ENCODE data around the gene FOXP2. TPM values are rescaled to one million over a fixed set of nuclear protein-coding genes. Genes with fewer than 3 reads are reported as not detected.

The FOXP2 gene
- total RNA-seq, 1 donor: under 0.01 TPM

- no peak for DNase-seq (ENCODE audit: low read depth in 2 of 3, low spot score in 2 of 3)
Measured at GRCh38 chr7:114649689-114650088, 235.1 kb downstream of the FOXP2 start.

- no peak for DNase-seq (ENCODE audit: low read depth in 2 of 3, low spot score in 2 of 3)
Measured at GRCh38 chr7:114650491-114650890, 235.9 kb downstream of the FOXP2 start.

- DNase-seq (ENCODE audit: low read depth in 2 of 3, low spot score in 2 of 3): no peak
Measured at GRCh38 chr7:114652041-114652440, 237.4 kb downstream of the FOXP2 start.

GRCh38 chr7:114653364-114654088, 238.9 kb downstream of the FOXP2 start:
- no peak for DNase-seq (ENCODE audit: low read depth in 2 of 3, low spot score in 2 of 3)

- no peak for DNase-seq (ENCODE audit: low read depth in 2 of 3, low spot score in 2 of 3)
Measured at GRCh38 chr7:114656466-114656865, 241.9 kb downstream of the FOXP2 start.

- no peak for DNase-seq (ENCODE audit: low read depth in 2 of 3, low spot score in 2 of 3)
Measured at GRCh38 chr7:114657279-114657678, 242.7 kb downstream of the FOXP2 start.

GRCh38 chr7:114658216-114658615, 243.6 kb downstream of the FOXP2 start:
- DNase-seq (ENCODE audit: low read depth in 2 of 3, low spot score in 2 of 3): no peak

GRCh38 chr7:114659409-114660125, 245.0 kb downstream of the FOXP2 start:
- DNase-seq (ENCODE audit: low read depth in 2 of 3, low spot score in 2 of 3): no peak

DNA sequence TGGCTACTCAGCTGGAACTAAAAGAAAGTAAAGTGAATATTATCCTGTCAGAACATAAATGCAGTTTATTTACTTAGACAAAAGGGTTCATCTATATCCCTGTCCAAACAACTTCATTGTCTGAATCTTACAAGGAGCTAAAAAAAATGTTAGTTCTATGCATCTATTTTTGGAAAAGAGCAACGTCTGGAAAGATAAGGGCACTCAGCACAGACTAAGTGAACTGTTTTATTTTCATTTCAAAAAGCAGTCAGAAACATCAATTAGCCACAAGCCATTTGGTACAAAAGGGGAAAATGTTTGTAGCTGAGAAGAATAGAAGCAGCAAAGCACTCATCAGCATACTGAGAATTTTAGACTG, 245.5 kb downstream of the FOXP2 start:
- DNase-seq (ENCODE audit: low read depth in 2 of 3, low spot score in 2 of 3): no peak

DNA sequence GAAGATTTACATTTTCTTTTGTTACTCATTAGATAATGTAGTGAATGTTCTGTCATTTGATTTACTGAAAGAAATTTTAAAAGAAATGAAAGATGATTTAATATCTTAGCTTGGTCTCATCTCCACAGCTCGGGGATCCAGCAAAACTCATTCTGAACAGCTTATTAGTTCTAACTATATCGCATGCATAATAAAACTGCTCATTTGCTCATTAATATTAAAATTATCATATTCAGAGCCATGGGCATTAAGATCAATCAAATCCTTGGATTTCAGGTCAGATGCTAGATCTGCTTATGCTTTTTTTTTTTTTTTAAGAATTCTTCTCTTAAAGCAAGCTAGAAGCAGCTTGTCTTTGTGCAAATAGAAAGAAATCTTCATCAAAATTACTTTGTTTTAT, 246.1 kb downstream of the FOXP2 start:
- DNase-seq (ENCODE audit: low read depth in 2 of 3, low spot score in 2 of 3): no peak

- no peak for DNase-seq (ENCODE audit: low read depth in 2 of 3, low spot score in 2 of 3)
Measured at GRCh38 chr7:114662002-114662677, 247.5 kb downstream of the FOXP2 start.

GRCh38 chr7:114663502-114663901, 248.9 kb downstream of the FOXP2 start:
- DNase-seq (ENCODE audit: low read depth in 2 of 3, low spot score in 2 of 3): peak in 2 of 3 donors; percentile 2 to 3

DNA sequence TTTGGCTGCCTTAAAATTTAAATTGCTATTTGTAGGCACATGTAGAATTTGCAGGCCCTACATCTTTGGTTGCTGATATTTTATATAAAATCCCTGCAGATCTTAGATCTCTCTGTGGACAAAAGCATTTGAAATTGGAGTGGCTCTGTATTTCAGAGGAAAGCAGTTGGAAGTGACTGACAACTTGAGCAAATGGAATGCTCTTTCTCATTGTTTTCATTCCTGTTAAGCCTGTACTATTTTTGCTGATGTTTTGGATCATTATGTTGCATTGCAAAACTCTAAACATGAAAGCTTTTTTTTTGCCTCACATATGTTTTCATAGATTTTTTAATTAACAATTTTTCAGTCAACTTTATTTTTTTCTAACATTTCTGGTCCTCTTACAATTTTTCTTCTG, 256.1 kb downstream of the FOXP2 start:
- no peak for DNase-seq (ENCODE audit: low read depth in 2 of 3, low spot score in 2 of 3)

DNA sequence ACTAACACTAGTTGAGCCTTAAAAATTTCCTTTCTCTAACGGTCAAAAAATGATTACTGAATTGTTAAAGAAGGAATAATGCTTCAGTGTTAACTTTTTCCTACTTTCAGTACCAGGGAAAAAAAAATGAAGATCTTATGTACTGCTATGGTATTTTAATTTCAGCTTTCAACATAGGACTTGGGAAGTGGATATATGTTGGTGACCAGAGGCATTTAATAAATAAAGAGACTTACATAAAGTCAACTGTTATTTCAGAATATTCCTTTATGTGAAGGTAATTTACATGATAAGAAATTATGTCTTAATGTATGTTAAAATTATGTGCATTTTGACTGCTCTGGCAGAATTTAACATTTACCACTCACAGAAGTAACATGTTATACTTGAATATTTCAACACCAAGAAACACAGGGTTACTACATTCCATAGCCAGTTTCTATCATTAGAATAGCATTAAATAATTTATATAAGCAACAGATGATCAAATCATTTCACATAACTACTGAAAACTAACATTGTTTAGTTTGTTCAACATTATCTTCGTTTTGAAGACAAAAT, 257.0 kb downstream of the FOXP2 start:
- DNase-seq (ENCODE audit: low read depth in 2 of 3, low spot score in 2 of 3): no peak

DNA sequence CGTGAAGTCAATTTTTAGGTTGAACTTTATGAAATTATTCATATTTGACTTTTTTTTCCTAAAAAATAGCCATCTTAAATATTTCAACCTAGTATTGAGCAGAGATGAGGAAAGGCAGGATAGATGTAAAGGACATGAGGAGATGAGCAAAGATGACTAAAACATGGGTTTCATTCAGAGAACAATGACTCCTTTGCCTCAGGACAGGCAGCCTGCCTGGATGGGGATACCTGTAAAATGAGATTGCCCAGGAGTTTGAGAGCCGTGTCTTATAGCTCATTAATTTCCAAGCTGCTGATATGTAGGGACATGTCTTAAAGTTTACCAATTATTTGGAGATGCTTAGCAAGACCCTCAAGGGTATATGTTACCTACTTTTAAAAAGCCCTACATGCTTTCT, 263.5 kb downstream of the FOXP2 start:
- no peak for DNase-seq (ENCODE audit: low read depth in 2 of 3, low spot score in 2 of 3)

- no peak for DNase-seq (ENCODE audit: low read depth in 2 of 3, low spot score in 2 of 3)
Measured at GRCh38 chr7:114687238-114687637, 272.6 kb downstream of the FOXP2 start.

DNA sequence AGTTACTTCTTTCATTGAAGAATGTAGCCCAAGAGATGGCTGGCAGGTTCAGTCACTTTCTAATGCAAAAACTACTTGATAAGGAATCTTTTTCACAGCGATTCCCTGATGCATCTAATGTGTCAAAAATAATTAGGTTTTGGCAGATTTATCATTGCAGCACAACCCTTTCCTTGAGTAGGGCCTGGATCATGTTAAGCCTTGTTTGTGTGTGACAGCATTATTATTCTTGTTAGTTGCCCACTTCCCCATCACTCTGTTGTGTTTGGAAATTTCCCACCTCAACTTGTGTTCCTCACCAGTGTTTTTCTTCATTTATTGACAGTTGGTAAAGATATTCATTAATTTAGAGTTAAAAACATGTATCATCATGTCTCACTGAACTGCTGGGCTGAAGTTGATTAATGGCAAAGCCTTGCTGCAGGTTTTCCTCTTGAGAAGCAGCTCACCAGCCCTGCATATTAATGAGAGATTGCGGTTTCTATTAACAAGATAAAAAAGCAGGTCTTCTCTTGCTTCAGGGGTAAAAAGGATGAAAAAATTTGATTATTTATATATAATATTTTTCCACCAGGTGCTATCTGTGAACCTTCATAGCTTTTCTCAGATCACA, 273.9 kb downstream of the FOXP2 start:
- DNase-seq (ENCODE audit: low read depth in 2 of 3, low spot score in 2 of 3): no peak

GRCh38 chr7:114689406-114689805, 274.8 kb downstream of the FOXP2 start:
- no peak for DNase-seq (ENCODE audit: low read depth in 2 of 3, low spot score in 2 of 3)

DNA sequence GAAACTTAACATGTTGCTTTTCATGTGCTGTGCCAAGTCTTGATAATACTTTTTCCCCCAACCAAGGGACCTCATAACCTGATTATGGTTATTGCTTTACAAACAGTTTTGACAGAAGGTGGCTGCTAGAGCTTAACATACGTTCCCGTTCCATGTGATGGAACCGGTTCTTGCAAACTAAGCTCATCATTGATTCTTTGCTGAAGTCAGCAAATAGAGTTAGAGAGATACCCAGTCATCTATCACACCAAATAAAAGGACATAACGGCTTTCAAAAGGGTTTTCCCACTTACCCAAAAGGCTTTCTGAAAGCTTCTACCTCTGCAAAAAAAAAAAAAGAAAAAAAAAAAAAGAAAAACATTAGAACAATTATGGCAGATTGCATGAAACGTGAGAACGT, 277.0 kb downstream of the FOXP2 start:
- no peak for DNase-seq (ENCODE audit: low read depth in 2 of 3, low spot score in 2 of 3)

DNA sequence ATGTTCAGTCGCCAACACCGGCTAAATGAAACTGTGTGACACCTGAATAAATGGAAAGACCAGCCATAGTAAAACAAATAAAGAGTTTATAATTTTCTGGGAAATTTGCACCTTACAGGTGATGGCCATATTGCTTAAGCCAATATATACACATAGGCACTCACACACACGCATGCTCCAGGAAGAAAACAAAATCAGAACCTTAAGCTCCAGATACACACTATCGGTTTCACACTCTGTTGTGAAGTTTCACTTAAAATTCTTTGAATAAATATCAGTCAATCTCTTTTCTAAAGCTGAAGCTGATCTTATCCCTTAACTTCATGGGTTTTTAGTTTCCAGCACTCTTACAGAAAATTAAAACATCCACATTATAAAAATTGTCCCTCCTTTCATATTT, 280.6 kb downstream of the FOXP2 start:
- no peak for DNase-seq (ENCODE audit: low read depth in 2 of 3, low spot score in 2 of 3)

GRCh38 chr7:114700247-114700928, 285.8 kb downstream of the FOXP2 start:
- DNase-seq (ENCODE audit: low read depth in 2 of 3, low spot score in 2 of 3): no peak
